Measurements from ENCODE around the gene CHD1L.

DNA sequence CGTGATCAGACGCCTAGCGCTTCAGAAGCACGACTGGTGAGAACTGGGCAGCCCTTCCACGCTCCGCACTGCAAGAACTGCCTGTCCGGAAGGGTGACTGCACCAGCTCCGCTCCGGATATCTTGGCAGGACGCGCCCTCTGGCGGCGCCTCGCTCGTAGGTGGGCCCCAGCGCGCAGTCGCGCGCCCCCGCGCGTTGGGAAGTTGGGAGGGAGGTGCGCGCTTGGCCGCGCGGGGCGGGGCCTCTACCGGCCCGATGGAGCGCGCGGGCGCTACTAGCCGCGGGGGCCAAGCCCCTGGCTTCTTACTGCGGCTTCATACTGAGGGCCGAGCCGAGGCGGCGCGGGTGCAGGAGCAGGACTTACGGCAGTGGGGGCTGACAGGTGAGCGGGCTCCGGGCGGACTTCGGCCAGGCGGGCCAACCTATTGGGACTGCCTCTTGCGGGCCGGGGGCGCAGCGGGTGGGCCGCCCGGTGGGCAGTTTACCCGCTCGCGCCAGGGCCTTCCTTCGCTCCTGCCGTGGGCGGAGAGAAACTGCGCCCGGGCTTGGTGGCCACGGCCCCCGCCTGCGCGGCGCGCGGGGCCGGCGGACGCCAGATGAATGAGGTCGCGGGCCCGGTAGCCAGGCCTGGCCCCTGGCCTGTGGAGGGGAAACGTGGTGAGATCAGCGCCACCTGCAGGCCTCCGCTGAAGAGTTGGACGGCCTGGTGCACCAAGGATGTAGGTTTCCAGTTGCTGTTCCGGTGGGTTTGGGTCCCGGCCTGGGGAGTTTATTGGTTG, at the start of gene CHD1L:
- TF ChIP-seq POLR2A (IDR thresholded peaks at IDR 0.05) = no peak
- TF ChIP-seq, protein P1, sequence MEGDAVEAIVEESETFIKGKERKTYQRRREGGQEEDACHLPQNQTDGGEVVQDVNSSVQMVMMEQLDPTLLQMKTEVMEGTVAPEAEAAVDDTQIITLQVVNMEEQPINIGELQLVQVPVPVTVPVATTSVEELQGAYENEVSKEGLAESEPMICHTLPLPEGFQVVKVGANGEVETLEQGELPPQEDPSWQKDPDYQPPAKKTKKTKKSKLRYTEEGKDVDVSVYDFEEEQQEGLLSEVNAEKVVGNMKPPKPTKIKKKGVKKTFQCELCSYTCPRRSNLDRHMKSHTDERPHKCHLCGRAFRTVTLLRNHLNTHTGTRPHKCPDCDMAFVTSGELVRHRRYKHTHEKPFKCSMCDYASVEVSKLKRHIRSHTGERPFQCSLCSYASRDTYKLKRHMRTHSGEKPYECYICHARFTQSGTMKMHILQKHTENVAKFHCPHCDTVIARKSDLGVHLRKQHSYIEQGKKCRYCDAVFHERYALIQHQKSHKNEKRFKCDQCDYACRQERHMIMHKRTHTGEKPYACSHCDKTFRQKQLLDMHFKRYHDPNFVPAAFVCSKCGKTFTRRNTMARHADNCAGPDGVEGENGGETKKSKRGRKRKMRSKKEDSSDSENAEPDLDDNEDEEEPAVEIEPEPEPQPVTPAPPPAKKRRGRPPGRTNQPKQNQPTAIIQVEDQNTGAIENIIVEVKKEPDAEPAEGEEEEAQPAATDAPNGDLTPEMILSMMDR (IDR thresholded peaks at IDR 0.05) = peak; percentile 66 to 95 (median 85)
